Endothelial cell of umbilical vein (primary cell): Measurements from ENCODE around the gene CELA3B.

Source experiments
- POLR2AphosphoS5 ChIP-seq: IDR thresholded peaks from 2 replicates; pipeline ENCODE4 v1.6.1; 2012; ENCODE audit warnings: low read depth, mild to moderate bottlenecking, control low read depth, low read length, moderate library complexity; ENCODE audit not compliant: insufficient read depth
- TF ChIP-seq, protein P1 (sequence below), 2 donors: IDR thresholded peaks; 1 replicate in 1 of 2; 2 replicates in 1 of 2; pipeline ENCODE4 v1.5.1; 2011; ENCODE audit warnings: low read length in 2 of 2, mild to moderate bottlenecking in 2 of 2, moderate library complexity in 2 of 2, control low read depth in 1 of 2, inconsistent platforms in 1 of 2, low read depth in 1 of 2; ENCODE audit not compliant: insufficient read depth in 1 of 2; ENCODE audit errors: extremely low read depth in 1 of 2
- TF ChIP-seq, protein P2 (sequence below): IDR thresholded peaks from 2 replicates; pipeline ENCODE4 v1.6.1; 2011; ENCODE audit not compliant: insufficient read depth, insufficient read length

DNA sequence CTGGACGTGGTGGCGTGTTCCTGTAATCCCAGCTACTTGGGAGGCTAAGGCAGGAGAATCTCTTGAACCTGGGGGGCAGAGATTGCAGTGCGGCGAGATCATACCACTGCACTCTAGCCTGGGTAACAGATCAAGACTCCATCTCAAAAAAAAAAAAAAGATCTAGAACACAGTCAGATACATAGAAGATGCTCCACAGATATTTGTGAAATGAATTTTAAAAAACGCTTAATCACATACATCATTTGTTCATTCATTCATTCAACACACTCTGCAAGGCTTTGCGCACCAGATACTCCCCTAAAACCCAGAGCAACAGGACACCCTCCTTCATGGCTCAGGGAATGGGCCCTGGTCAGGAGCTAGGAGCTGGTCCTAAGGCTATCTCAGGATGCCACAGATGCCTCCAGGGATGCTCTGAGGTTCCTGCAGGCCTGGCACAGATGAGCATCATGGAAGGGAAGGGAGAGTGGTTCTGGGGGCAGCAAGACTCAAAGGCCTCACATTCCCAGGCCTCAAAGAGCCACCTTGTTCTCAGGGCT, 46.1 kb upstream of the CELA3B start:
- TF ChIP-seq, protein P1, sequence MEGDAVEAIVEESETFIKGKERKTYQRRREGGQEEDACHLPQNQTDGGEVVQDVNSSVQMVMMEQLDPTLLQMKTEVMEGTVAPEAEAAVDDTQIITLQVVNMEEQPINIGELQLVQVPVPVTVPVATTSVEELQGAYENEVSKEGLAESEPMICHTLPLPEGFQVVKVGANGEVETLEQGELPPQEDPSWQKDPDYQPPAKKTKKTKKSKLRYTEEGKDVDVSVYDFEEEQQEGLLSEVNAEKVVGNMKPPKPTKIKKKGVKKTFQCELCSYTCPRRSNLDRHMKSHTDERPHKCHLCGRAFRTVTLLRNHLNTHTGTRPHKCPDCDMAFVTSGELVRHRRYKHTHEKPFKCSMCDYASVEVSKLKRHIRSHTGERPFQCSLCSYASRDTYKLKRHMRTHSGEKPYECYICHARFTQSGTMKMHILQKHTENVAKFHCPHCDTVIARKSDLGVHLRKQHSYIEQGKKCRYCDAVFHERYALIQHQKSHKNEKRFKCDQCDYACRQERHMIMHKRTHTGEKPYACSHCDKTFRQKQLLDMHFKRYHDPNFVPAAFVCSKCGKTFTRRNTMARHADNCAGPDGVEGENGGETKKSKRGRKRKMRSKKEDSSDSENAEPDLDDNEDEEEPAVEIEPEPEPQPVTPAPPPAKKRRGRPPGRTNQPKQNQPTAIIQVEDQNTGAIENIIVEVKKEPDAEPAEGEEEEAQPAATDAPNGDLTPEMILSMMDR (IDR thresholded peaks at IDR 0.05; ENCODE audit: extremely low read depth in 1 of 2, insufficient read depth in 1 of 2, low read depth in 1 of 2, low read length in 2 of 2): no peak
- no peak for TF ChIP-seq POLR2AphosphoS5
- TF ChIP-seq, protein P2, sequence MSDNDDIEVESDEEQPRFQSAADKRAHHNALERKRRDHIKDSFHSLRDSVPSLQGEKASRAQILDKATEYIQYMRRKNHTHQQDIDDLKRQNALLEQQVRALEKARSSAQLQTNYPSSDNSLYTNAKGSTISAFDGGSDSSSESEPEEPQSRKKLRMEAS: no peak
